ENCODE data around the gene PTH.

The PTH gene

GRCh38 chr11:13462901-13463778 is 32.7 kb downstream of the PTH start, which contains the start of gene BTBD10:
BTBD10 (minus strand) TSS chr11:13463222; CDS start chr11:13445124, 18,098 bp downstream.
- H3K4me3 ChIP-seq (ENCODE audit: low read depth, low read length), result peak within 1 kb of the TSS; percentile 91
- H3K27me3 ChIP-seq (replicated peaks), result no peaks in the 10 kb centered on the region
- no peaks in the 10 kb centered on the region for H3K36me3 ChIP-seq (replicated peaks)
- DNase-seq, result peak; percentile 87
- H3K27ac ChIP-seq, result peak within 1 kb of the TSS; percentile 62
- TF ChIP-seq CTCF (IDR thresholded peaks at IDR 0.05; ENCODE audit: low read depth, low read length, missing control alignments), result no peak
- in situ Hi-C loops (cut with HindIII; ENCODE audit: low pct_ligation_motif_present, low sequenced_read_pairs), result no loop called here

DNA sequence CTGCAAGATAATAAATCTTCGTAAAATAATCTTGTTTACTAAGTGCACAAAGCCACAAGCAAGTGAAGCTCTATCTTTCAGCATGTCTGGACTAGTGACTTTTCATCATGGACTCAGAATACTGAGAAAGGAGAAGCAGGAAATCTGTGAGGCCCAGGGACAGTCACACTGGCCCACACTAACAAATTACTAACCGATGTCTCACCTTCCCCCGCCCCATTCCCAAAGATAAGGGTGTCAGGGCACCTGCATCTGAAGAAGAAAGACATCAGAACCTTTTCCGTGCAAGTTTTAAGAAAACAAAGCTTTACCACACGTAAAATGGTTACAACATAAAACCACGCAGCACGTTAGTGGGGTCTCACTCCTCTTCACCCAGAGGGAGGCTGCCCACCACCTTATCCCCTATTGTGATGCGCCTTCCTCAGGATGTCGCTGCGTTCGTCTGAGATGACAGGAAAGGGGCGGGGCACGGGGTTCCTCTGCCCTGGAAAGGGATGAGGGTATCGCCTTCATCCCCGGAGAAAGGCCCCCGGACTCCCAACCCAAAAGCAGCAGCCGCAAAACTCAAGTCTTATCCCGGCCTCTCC is 33.4 kb downstream of the PTH start:
- in situ Hi-C loops (cut with HindIII; ENCODE audit: low pct_ligation_motif_present, low sequenced_read_pairs), result no loop called here
- peak; percentile 33 for DNase-seq
- Histone ChIP-seq H3K27me3 (replicated peaks) (no peaks in the 10 kb centered on the region), H3K36me3 (replicated peaks) (no peaks in the 10 kb centered on the region), H3K27ac (peak overlapping the region; percentile 62), H3K4me3 (ENCODE audit: low read depth, low read length) (peak overlapping the region; percentile 91)
- TF ChIP-seq CTCF (IDR thresholded peaks at IDR 0.05; ENCODE audit: low read depth, low read length, missing control alignments), result peak; percentile 5

- H3K27me3 ChIP-seq (replicated peaks), result no peaks in the 10 kb centered on the region
- no peak for DNase-seq
- no peak overlapping the region for H3K4me3 ChIP-seq (ENCODE audit: low read depth, low read length)
- H3K36me3 ChIP-seq (replicated peaks), result no peaks in the 10 kb centered on the region
- TF ChIP-seq CTCF (IDR thresholded peaks at IDR 0.05; ENCODE audit: low read depth, low read length, missing control alignments), result no peak
- no peak overlapping the region for H3K27ac ChIP-seq
- in situ Hi-C loops (cut with HindIII; ENCODE audit: low pct_ligation_motif_present, low sequenced_read_pairs), result no loop called here
Observed at GRCh38 chr11:13461291-13461690, 34.5 kb downstream of the PTH start.

GRCh38 chr11:13450832-13451397 is 44.9 kb downstream of the PTH start:
- H3K27ac ChIP-seq, result no peak overlapping the region
- in situ Hi-C loops (cut with HindIII; ENCODE audit: low pct_ligation_motif_present, low sequenced_read_pairs), result no loop called here

DNA sequence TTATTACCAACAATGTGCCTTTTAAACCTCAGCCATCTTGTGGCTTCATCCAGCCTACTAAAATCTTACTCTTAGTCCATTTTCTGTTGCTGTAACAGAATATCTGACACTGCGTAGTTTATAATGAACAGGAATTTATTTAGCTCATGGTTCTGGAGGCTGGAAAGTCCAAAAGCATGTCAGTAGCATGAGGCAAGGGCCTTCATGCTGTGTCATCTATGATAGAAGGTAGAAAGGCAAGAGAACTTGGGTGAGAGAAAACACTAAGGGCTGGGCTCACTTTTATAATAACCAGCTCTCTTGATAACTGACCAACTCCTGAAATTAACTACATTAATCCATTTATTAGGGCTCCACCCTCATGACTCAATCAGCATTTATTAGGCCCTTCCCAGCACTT is 46.3 kb downstream of the PTH start:
- in situ Hi-C loops (cut with HindIII; ENCODE audit: low pct_ligation_motif_present, low sequenced_read_pairs), result no loop called here
- no peaks in the 10 kb centered on the region for H3K36me3 ChIP-seq (replicated peaks)
- H3K27ac ChIP-seq, result no peak overlapping the region
- H3K27me3 ChIP-seq (replicated peaks), result no peaks in the 10 kb centered on the region
- TF ChIP-seq CTCF (IDR thresholded peaks at IDR 0.05; ENCODE audit: low read depth, low read length, missing control alignments), result no peak
- H3K4me3 ChIP-seq (ENCODE audit: low read depth, low read length), result no peak overlapping the region
- no peak for DNase-seq

More at GRCh38 chr11:13450832-13451397, 44.9 kb downstream of the PTH start:
- no peak for TF ChIP-seq CTCF (IDR thresholded peaks at IDR 0.05; ENCODE audit: low read depth, low read length, missing control alignments)
- no peak for DNase-seq
- Histone ChIP-seq H3K27me3 (replicated peaks) (no peaks in the 10 kb centered on the region), H3K4me3 (ENCODE audit: low read depth, low read length) (no peak overlapping the region), H3K36me3 (replicated peaks) (no peaks in the 10 kb centered on the region)
